G401 (cell line): ENCODE data around the gene FEN1. TPM values are rescaled to one million over a fixed set of nuclear protein-coding genes. Genes with fewer than 3 reads are reported as not detected.

Experiments
- DNase-seq: peaks from one replicate; pipeline ENCODE4 v3.0.0-alpha.2; 2015; ENCODE audit warnings: low spot score
- in situ Hi-C: cut with HindIII; loops from 2 replicates; pipeline ENCODE4 v1.10.0; 2016; ENCODE audit warnings: low sequenced_read_pairs, mixed read lengths
- total RNA-seq: library from RNA; depleted of rRNA; stranded (reverse); fragments of >200 nt; shearing (Covaris generic); gene quantifications from 2 replicates; pipeline ENCODE4 v1.2.3, GENCODE V29; 2014

Gene FEN1
- total RNA-seq, 1 experiment from 2014 or later: 105 TPM

DNA sequence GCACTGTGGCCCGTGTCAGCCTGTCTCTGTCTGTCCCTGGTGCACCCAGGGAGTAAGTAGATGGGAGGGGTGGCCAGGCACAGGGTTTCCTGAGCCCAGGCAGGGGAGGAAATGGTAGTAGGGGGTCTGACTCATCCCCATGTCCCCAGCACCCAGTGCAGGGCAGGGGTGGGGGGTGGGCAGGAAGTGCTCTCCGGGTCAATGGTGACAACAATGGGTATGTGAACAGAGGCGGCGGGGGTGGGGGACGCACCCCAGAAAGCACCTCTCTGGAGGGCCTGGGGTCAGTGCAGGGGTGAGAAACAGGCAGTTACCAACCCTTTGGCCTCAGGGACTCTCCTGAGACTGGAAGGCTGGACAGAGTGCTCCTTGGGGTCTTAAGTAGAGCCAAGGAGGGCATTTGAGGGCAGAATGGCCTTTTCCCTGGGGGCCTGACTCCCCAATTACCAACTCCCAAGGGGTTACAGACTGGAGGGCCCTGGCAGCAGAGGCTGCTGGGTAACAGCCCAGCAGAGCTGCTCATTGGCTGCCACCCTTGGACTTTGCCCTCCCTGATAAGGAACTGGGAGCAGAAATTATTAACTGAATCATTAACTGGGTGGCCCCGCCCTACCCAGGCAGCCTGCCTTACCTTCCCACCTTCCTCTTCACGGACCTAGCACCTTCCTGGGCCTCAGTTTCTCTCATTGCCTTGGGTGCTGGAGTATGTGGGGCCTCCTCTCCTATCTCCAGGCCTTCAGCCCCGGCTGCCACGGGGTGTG is 36.1 kb upstream of the FEN1 start:
- in situ Hi-C loops: no loop called here

GRCh38 chr11:61757213-61757862 is 35.4 kb upstream of the FEN1 start:
- DNase-seq: no peak
- in situ Hi-C loops: no loop called here

More for the DNA sequence above, 36.1 kb upstream of the FEN1 start:
- no peak for DNase-seq

- in situ Hi-C loops: no loop called here
- DNase-seq: no peak
Measured at GRCh38 chr11:61760946-61761345, 31.8 kb upstream of the FEN1 start.

GRCh38 chr11:61761440-61762222 is 31.1 kb upstream of the FEN1 start:
- in situ Hi-C loops: no loop called here
- DNase-seq: no peak

- in situ Hi-C loops: no loop called here
- DNase-seq: no peak
Measured at GRCh38 chr11:61762223-61762615, 30.5 kb upstream of the FEN1 start.

DNA sequence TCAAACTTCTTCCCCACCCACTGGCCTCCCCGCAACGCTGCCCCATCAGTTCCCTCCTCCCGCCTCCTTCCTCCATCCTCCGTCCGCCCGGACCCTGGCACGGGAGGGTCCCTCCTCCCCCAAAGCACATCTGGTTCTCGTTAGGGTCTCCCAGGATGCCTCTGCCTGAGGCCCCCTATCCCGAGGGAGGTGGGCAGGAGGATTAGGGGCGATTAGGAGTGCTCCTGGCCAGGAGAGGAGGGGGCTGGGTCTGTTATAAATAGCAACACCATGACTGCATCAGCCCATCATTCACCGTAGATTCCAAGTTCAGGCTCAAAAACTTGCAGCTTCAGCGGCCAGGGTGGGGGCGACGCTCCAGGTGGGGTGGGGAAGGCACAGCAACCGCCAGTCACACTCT is 29.9 kb upstream of the FEN1 start:
- no peak for DNase-seq
- in situ Hi-C loops: no loop called here

DNA sequence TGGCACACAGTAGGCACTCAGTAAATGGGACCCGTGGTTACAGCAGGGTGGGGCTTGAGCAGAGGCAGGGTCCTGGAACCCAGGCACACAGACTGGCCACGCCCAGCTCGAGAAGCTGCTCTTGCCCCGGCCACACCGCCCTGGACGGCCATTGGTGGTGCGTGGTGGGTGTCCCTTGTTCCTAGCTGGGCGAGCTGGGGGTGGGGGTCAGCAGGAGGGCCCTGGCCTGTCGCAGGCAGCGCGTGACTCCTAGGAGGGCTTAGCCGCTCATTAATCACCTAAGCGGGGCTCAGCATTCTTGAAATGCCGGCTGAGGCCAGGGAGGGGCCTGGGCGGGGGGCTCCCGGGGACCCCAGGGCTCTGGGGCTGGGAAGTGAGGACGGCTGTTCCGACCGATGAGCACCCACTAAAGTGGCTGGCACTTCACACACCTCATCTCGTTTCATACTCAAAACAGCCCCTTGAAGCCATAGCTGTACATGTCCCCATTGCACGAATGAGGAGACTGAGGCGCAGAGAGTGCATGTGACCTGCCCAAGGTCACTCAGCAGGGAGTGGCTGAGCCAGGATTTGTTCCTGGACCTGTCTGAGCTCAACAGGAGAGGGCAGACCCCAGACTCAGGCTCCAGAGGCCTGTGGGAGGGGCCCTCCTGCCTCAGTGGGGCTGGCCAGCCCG is 28.6 kb upstream of the FEN1 start:
- in situ Hi-C loops: no loop called here
- no peak for DNase-seq

DNA sequence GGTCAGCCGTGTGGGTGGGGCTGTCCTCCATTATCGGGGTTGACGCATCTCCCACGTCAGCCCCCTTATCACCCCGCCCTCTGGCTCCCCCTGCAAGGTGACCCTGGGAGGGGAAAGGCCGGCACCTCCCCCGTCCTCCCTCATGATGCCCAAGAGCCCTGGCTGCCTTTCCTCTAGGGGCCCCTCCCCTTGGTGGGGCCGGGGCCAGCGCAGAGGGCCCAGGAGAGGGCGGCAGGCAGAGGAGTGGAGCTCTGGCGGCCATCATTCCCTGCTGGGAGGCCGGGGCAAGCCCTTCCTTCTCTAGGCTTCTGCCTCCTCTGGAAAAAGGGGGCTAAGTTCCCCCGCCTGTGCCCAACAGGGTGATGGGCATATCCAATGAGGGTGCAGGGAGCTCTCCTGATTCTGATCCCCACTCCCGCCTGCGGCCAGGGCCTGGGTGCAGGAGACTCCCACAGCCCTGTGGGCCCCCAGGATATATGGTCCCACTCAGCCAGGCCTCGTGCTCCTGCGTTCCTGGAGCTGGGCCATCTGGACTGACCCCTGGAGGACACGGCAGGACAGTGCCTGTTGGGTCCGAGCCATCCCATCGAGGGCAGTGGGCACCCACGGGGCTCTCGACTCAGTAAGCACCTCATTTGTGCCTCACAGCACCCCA is 28.0 kb upstream of the FEN1 start:
- DNase-seq: no peak
- in situ Hi-C loops: no loop called here

DNA sequence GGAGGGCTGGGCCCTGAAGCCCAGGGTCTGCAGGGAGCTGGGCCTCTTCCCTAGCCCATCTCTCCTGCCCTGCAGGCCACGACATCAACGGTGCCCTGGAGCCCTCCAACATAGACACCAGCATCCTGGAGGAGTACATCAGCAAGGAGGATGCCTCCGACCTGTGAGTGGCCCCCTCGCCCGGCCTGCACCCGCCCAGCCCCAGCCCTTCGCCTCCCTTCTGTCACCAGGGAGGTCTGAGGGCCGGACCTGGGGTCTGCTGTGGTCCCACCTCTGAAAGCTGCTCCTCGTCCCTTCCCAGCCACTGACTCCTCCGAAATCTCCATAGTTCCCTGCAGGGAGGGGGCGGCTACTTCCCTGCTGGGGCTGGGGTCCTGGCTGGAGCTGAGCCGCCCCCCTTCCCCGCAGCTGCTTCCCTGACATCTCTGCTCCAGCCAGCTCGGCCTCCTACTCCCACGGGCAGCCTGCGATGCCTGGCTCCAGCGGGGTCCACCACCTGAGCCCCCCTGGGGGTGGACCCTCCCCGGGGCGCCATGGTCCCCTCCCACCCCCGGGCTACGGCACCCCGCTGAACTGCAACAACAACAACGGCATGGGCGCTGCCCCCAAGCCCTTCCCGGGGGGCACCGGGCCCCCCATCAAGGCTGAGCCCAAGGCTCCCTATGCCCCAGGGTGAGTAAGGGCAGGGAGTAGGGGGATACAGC is 27.0 kb upstream of the FEN1 start:
- no peak for DNase-seq
- in situ Hi-C loops: no loop called here

DNA sequence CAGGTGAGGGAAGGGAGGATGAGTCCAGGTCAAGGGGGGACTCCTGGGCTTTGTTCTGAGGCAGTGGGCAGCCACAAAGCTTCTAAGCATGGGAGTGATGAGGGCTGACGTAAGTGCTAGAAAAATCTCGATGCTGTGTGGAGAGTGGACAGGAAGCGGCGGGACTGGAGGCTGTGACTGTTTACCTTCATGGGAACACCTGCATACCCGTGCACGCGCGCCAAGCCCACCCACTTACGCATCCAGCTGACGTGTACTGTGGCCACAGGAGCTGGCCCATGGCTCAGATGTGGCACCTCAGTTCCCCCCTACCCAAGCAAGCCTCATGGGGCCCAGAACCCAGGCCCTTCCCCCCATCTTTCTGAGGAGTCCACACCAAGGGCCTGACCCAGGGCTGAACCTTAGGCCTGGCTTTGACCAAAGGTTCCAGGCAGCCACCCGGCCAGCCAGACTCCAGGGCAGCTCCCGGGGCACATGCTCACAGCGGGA is 26.3 kb upstream of the FEN1 start:
- in situ Hi-C loops: no loop called here
- DNase-seq: no peak

DNA sequence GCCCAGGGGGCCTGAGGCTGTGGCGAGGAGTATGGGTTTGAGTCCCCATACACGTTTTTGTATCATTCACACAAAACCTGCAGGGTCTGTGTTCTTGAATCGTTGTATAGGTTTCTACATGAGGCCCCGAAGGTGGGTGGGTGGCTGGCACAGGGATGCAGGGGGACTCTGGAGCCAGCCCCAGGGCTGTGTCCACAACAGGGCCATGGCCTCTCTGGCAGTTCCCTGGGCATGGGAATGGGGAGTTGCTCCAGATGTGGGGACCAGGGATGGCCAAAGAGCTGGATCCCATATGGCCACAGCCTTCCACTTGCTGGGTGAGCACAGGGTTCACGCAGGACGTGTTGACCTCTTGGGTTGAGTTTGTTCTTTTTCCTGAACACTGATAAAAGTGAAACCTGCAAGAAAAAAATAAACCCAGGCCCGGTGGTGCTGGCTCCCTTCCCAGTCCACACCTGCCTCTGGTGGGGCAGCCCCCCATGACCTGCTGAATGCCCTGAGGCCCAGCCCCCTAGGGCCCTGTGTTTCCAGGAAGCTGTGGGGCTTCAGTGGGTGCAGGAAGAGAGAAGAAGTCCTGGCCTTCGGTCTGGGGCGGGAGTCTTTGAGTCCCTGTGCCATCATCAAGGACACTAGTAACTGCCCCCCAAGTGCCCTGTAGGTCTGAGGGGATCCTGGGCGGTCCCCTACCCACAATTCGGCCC is 24.2 kb upstream of the FEN1 start:
- in situ Hi-C loops: no loop called here
- no peak for DNase-seq

- in situ Hi-C loops: no loop called here
- no peak for DNase-seq
Measured at GRCh38 chr11:61769169-61769920, 23.4 kb upstream of the FEN1 start.

GRCh38 chr11:61769946-61770683 is 22.6 kb upstream of the FEN1 start:
- in situ Hi-C loops: no loop called here
- DNase-seq: no peak

DNA sequence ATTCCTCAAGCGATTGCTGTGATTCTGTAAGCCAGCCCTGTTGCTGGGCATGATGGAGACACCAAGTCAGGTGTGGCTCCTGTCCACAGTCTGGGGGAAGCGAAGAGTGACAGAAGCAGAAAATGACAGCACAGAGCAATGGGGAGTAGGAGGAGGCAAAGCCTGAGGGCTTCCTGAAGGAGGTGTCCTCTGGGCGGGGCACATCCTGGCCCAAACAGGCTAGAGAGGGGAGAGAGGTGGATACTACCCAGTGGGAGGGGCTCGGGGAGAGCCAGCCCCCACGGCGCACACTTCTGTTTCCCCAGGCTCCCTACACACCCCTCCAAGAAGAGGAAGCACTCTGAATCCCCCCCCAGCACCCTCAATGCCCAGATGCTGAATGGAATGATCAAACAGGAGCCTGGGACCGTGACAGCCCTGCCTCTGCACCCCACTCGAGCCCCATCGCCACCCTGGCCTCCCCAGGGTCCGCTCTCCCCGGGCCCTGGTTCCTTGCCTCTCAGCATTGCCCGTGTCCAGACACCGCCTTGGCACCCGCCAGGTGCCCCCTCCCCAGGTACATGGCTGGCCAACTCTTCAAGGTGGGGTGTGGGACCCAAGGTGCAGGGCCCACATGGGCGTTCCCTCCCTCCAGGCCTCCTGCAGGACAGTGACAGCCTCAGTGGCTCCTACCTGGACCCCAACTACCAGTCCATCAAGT is 21.4 kb upstream of the FEN1 start:
- DNase-seq: no peak
- in situ Hi-C loops: no loop called here

GRCh38 chr11:61771985-61772455 is 20.7 kb upstream of the FEN1 start:
- in situ Hi-C loops: no loop called here
- no peak for DNase-seq

DNA sequence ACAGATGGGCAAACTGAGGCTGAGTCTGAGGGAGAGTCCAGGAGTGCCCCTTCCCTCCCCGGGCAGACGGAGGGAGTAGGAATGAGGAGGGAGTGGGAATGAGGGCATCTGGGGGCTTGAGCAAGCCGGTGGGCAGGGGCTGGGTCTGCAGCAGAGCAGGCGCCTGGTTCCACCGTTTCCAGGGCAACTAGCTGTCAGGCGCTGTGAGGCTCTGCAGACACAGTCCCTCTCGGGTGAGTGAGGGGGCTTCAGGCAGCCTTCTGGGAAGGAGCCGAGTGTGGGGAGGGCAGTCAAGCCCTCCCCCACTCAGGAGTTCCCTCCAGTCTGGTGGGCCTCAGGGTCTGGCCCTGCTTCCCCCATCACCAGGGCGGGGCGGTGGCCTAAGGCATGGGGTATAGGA is 19.4 kb upstream of the FEN1 start:
- in situ Hi-C loops: no loop called here
- no peak for DNase-seq
